HL-60 (cell line): ENCODE data around the gene APOBEC3F.

Experiments used
- DNase-seq, 2 experiments: peaks; one replicate each; pipeline ENCODE4 v3.0.0-alpha.2; 2010 to 2020; ENCODE audit warnings: low read depth in 1 of 2, low spot score in 1 of 2
- H3K27ac ChIP-seq: fragments of 250-450 bp; sonication (Bioruptor Pico); replicated peaks from 2 replicates; pipeline ENCODE4 v1.5.1; 2020; ENCODE audit warnings: mild to moderate bottlenecking, moderate library complexity
- H3K27me3 ChIP-seq: fragments of 250-450 bp; sonication (Bioruptor Pico); 2 replicates; pipeline ENCODE4 v1.5.1; 2021; ENCODE audit warnings: mild to moderate bottlenecking, moderate library complexity; ENCODE audit not compliant: insufficient read depth, poor library complexity, severe bottlenecking
- H3K4me3 ChIP-seq: replicated peaks from 2 replicates; pipeline ENCODE4 v1.5.1; 2011; ENCODE audit warnings: mild to moderate bottlenecking, control low read depth, low read length; ENCODE audit not compliant: insufficient read depth
- GABPA ChIP-seq: IDR thresholded peaks from 2 replicates; pipeline ENCODE4 v1.6.1; 2012; ENCODE audit warnings: low read depth
- POLR2AphosphoS5 ChIP-seq: IDR thresholded peaks from 2 replicates; pipeline ENCODE4 v1.6.1; 2012; ENCODE audit warnings: low read depth
- REST ChIP-seq: IDR thresholded peaks from 2 replicates; pipeline ENCODE4 v1.6.1; 2012; ENCODE audit warnings: low read depth; ENCODE audit not compliant: insufficient replicate concordance
- SPI1 ChIP-seq: IDR thresholded peaks from 2 replicates; pipeline ENCODE4 v1.6.1; 2012; ENCODE audit warnings: low read depth, mild to moderate bottlenecking, borderline replicate concordance
- TF ChIP-seq, protein P1 (sequence below): IDR thresholded peaks from one replicate; pipeline ENCODE4 v1.5.1; 2011; ENCODE audit warnings: low read length, control low read depth, inconsistent platforms; ENCODE audit not compliant: insufficient read depth

Gene APOBEC3F

DNA sequence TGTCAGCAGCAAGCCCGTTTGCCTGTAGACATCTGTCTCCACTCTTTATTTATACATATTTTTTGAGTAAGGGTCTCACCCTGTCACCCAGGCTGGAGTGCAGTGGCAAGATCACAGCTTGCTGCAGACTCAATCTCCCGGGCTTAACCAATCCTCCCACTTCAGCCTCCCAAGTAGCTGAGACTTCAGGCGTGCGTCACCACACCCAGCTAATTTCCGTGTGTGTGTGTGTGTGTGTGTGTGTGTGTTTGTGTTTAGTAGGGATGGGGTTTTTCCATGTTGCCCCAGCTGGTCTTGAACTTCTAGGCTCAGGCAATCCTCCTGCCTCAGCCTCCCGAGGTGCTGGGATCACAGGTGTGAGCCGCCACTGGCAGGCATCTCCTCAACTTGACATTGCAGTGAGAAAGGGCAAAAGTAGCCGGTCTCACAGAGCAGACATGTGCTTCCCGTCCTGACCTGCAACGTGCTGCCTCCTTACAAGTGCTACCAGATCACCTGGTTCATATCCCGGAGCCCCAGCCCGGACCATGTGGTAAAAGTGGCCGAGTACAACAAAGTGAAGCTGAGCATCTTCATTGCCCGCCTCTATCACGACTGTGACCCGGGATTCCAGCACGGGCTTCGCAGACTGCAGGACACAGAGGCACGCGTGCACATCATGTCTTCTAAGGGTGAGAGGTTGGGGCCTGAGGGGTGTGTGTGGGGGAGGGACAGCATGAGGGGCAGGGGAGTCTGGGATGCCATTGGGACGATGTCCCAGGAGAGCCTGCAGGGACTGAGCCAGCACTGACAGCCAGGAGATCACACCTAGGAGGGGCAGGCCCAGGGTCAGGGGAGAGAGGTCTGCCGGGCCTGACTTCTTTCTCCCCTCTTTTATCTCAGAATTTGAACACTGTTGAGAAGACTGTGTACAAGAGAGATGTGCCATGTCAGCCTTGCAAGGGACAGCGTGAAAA is 50.7 kb downstream of the APOBEC3F start:
- Histone ChIP-seq H3K27ac (no peak overlapping the region), H3K27me3 (peaks cover 8% of the 10 kb centered on the region), H3K4me3 (no peak overlapping the region)
- no peak for DNase-seq
- TF ChIP-seq REST (no peak), POLR2AphosphoS5 (no peak), SPI1 (no peak), GABPA (no peak)
- TF ChIP-seq, protein P1, sequence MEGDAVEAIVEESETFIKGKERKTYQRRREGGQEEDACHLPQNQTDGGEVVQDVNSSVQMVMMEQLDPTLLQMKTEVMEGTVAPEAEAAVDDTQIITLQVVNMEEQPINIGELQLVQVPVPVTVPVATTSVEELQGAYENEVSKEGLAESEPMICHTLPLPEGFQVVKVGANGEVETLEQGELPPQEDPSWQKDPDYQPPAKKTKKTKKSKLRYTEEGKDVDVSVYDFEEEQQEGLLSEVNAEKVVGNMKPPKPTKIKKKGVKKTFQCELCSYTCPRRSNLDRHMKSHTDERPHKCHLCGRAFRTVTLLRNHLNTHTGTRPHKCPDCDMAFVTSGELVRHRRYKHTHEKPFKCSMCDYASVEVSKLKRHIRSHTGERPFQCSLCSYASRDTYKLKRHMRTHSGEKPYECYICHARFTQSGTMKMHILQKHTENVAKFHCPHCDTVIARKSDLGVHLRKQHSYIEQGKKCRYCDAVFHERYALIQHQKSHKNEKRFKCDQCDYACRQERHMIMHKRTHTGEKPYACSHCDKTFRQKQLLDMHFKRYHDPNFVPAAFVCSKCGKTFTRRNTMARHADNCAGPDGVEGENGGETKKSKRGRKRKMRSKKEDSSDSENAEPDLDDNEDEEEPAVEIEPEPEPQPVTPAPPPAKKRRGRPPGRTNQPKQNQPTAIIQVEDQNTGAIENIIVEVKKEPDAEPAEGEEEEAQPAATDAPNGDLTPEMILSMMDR, result no peak

DNA sequence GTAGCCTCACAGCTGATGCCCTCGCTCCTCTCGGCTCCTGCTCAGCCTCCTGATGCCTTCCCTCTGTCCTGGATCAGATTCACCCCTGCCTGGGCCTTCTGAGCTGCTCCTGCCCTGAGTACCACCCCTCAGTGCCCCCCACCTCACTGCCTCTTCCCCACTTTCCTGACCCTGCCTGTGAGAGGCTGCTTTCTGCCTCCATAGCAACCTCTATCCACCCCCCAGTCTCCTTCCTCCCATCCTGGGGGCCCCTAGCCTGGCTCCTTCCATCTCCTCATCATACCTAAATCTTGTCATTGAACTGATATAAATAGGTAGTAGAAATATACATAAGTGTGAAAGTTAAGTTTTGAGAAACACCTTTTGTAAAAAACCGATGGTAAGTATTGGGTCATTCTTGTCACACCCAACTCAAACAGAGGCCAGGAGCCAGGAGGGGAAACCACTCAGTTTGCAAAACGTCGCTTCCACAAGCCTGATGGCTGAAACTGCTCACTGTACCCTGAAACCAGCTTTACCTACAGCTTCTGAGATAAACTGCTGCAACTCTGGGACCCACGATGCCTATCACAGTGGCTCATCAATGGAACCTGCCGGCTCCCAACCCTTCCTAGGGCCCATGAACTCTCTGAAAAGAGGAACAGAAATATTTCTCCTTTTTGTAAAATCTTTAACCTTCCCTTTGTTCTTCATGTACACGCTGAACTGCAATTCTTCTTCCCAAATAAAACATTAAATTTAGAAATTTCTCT is 51.6 kb downstream of the APOBEC3F start:
- no peak overlapping the region for H3K4me3 ChIP-seq
- no peak overlapping the region for H3K27ac ChIP-seq
- no peak for DNase-seq
- H3K27me3 ChIP-seq, result peaks cover 8% of the 10 kb centered on the region
- TF ChIP-seq SPI1, result peak; percentile 63; the same call in 1 of the 2 replicates
- TF ChIP-seq GABPA, result no peak

GRCh38 chr22:39094717-39095389 is 54.2 kb downstream of the APOBEC3F start:
- DNase-seq, result no peak
- H3K4me3 ChIP-seq, result no peak overlapping the region
- no peak overlapping the region for H3K27ac ChIP-seq
- TF ChIP-seq, protein P1, result no peak
- TF ChIP-seq GABPA, result no peak
- TF ChIP-seq SPI1, result no peak
- no peak for TF ChIP-seq REST
- TF ChIP-seq POLR2AphosphoS5, result no peak
- H3K27me3 ChIP-seq, result peaks cover 8% of the 10 kb centered on the region
